H1 (cell line): ENCODE data around the gene GNS. TPM values are rescaled to one million over a fixed set of nuclear protein-coding genes. Genes with fewer than 3 reads are reported as not detected.

Experiments
- CTCF ChIP-seq, 3 experiments: IDR thresholded peaks; 1 replicate in 2 of 3; 2 replicates in 1 of 3; pipeline versions ENCODE4 v1.5.1 to v1.6.1; 2011; ENCODE audit warnings: low read length in 3 of 3, mild to moderate bottlenecking in 3 of 3, inconsistent platforms in 2 of 3, low read depth in 1 of 3, moderate library complexity in 1 of 3; ENCODE audit not compliant: insufficient read depth in 1 of 3; ENCODE audit errors: control extremely low read depth in 1 of 3
- FOSL1 ChIP-seq: IDR thresholded peaks from 2 replicates; pipeline ENCODE4 v1.6.1; 2011; ENCODE audit warnings: mild to moderate bottlenecking, low read depth, low read length, moderate library complexity; ENCODE audit not compliant: insufficient read depth
- RNF2 ChIP-seq: fragments of 200-900, 300-1000 bp; sonication (generic); IDR thresholded peaks from 2 replicates; pipeline ENCODE4 v1.7.1; 2016; ENCODE audit warnings: borderline replicate concordance, low read depth, mild to moderate bottlenecking, antibody characterized with exemption, low read length; ENCODE audit not compliant: poor library complexity, severe bottlenecking; ENCODE audit errors: missing control alignments
- SP1 ChIP-seq: IDR thresholded peaks from 2 replicates; pipeline ENCODE4 v1.6.1; 2011; ENCODE audit warnings: low read depth, low read length
- polyA plus RNA-seq, 7 experiments: library from polyadenylated mRNA; depleted of rRNA in 3 of 7; stranded (reverse) in 5 of 7; unstranded in 2 of 7; fragments of >200 nt in 5 of 7; fragments of 200-250 nt in 2 of 7; gene quantifications; 1 replicate in 5 of 7; 2 replicates in 1 of 7; 4 replicates in 1 of 7; pipeline versions ENCODE4 v1.2.1 to v1.2.3, GENCODE V29; 2011 to 2013; ENCODE audit warnings: missing spikeins in 2 of 7, mixed read lengths in 2 of 7
- total RNA-seq: library from RNA; stranded (reverse); fragmentation: NEBNext Ultra II Directional; extraction: Animal tissue kit (Norgen Biotek cat#: 25700); gene quantifications from 2 replicates; pipeline ENCODE4 v1.2.1, GENCODE V29; 2021

The GNS gene
- total and polyA plus RNA-seq, 2 of the 8 experiments (the other 6 are each of a cell fraction or from before 2014, with no cell fraction given) = 16.0 to 28.5 TPM

GRCh38 chr12:64767495-64767894 is 8.3 kb upstream of the GNS start (continued):
- TF ChIP-seq CTCF (IDR thresholded peaks at IDR 0.05; ENCODE audit: control extremely low read depth in 1 of 3, insufficient read depth in 1 of 3, low read depth in 1 of 3, low read length in 3 of 3) = no peak
- no peak for TF ChIP-seq FOSL1
- TF ChIP-seq RNF2 = no peak
- no peak for TF ChIP-seq SP1
